HepG2 (cell line): Measurements from ENCODE around the gene THPO. TPM values are rescaled to one million over a fixed set of nuclear protein-coding genes. Genes with fewer than 3 reads are reported as not detected.
A peak's percentile ranks its signal among the peaks of the same experiment; 100 is the strongest.

Experiments used
- CBX2 ChIP-seq, 2 experiments: fragments of 200-600 bp in 1 of 2; sonication (generic); formaldehyde crosslinking in 1 of 2; IDR thresholded peaks; 2 replicates each; pipeline versions ENCODE4 v1.7.0 to v1.8.1; 2018 to 2022; ENCODE audit warnings: low read depth in 2 of 2, low read length in 1 of 2, mild to moderate bottlenecking in 1 of 2, missing genetic modification reagents in 1 of 2
- GTF2F1 ChIP-seq: fragments of 150-350 bp; IDR thresholded peaks from 2 replicates; pipeline ENCODE4 v1.6.1; 2014; ENCODE audit warnings: low read length
- KDM5B ChIP-seq: sonication (generic); formaldehyde crosslinking; IDR thresholded peaks from 2 replicates; pipeline ENCODE4 v1.4.0; 2020; ENCODE audit warnings: missing genetic modification reagents, mild to moderate bottlenecking, borderline replicate concordance
- NBN ChIP-seq: fragments of 450-650 bp; conservative IDR thresholded peaks from 2 replicates; pipeline ENCODE4 v1.6.1; 2017
- NFE2 ChIP-seq: sonication (generic); formaldehyde crosslinking; IDR thresholded peaks from 2 replicates; pipeline ENCODE4 v1.4.0; 2020; ENCODE audit warnings: missing genetic modification reagents
- POLR2A ChIP-seq, 2 experiments: IDR thresholded peaks; 2 replicates each; pipeline ENCODE4 v1.6.1; 2011; ENCODE audit warnings: low read depth in 2 of 2, low read length in 2 of 2, mild to moderate bottlenecking in 1 of 2, moderate library complexity in 1 of 2; ENCODE audit not compliant: insufficient read depth in 1 of 2
- SIX4 ChIP-seq: sonication (generic); formaldehyde crosslinking; IDR thresholded peaks from 2 replicates; pipeline ENCODE4 v1.4.0; 2020; ENCODE audit warnings: missing genetic modification reagents
- TOPORS ChIP-seq: sonication (generic); formaldehyde crosslinking; IDR thresholded peaks from 2 replicates; pipeline ENCODE4 v1.8.0; 2023; ENCODE audit warnings: mild to moderate bottlenecking, missing genetic modification reagents
- ZBTB7A ChIP-seq: sonication (generic); formaldehyde crosslinking; IDR thresholded peaks from 2 replicates; pipeline ENCODE4 v1.8.0; 2022; ENCODE audit warnings: mild to moderate bottlenecking, missing genetic modification reagents
- ZFP90 ChIP-seq: sonication (generic); formaldehyde crosslinking; IDR thresholded peaks from 2 replicates; pipeline ENCODE4 v1.8.0; 2022; ENCODE audit warnings: missing genetic modification reagents, mild to moderate bottlenecking, inconsistent platforms, borderline replicate concordance
- ZMYM4 ChIP-seq: sonication (generic); formaldehyde crosslinking; IDR thresholded peaks from 2 replicates; pipeline ENCODE4 v1.8.1; 2023; ENCODE audit warnings: mild to moderate bottlenecking, missing genetic modification reagents
- ZNF598 ChIP-seq: sonication (generic); formaldehyde crosslinking; IDR thresholded peaks from 2 replicates; pipeline ENCODE4 v1.5.1; 2020; ENCODE audit warnings: mild to moderate bottlenecking, missing genetic modification reagents, borderline replicate concordance
- ZNF768 ChIP-seq: sonication (generic); formaldehyde crosslinking; IDR thresholded peaks from 2 replicates; pipeline ENCODE4 v1.4.0; 2020; ENCODE audit warnings: missing genetic modification reagents
- polyA plus RNA-seq, 8 experiments: library from polyadenylated mRNA; depleted of rRNA in 3 of 8; stranded (reverse) in 7 of 8; unstranded in 1 of 8; fragments of >200 nt; fragmentation: Illumina TruSeq in 4 of 8; extraction: Trizol in 4 of 8; gene quantifications; 2 replicates each; pipeline versions ENCODE4 v1.2.1 to v1.2.3, GENCODE V29; 2011 to 2016; ENCODE audit warnings: low read depth in 4 of 8, missing spikeins in 1 of 8, mixed read lengths in 1 of 8; ENCODE audit not compliant: insufficient read depth in 1 of 8
- total RNA-seq, 5 experiments: library from RNA; depleted of rRNA; stranded (reverse); fragments of >200 nt; fragmentation: Illumina TruSeq; extraction: Trizol; gene quantifications; 2 replicates each; pipeline ENCODE4 v1.2.3, GENCODE V29; 2016; ENCODE audit warnings: low read depth in 1 of 5
- TF ChIP-seq, protein P1 (sequence below): IDR thresholded peaks from 2 replicates; pipeline ENCODE4 v1.6.1; 2012; ENCODE audit warnings: low read length, improper control_type of control experiment
- TF ChIP-seq, protein P2 (sequence below), 2 experiments: sonication (generic) in 1 of 2; formaldehyde crosslinking in 1 of 2; IDR thresholded peaks; 2 replicates each; pipeline versions ENCODE4 v1.4.0 to v1.6.1; 2018 to 2020; ENCODE audit warnings: missing genetic modification reagents in 2 of 2, borderline replicate concordance in 1 of 2, low read depth in 1 of 2, mild to moderate bottlenecking in 1 of 2, missing biosample characterization in 1 of 2
- TF ChIP-seq, protein P3 (sequence below): sonication (generic); formaldehyde crosslinking; IDR thresholded peaks from 2 replicates; pipeline ENCODE4 v1.5.0; 2020; ENCODE audit warnings: mild to moderate bottlenecking, missing genetic modification reagents
- TF ChIP-seq, protein P4 (sequence below): sonication (generic); formaldehyde crosslinking; IDR thresholded peaks from 2 replicates; pipeline ENCODE4 v1.4.0; 2020; ENCODE audit warnings: missing genetic modification reagents
- TF ChIP-seq, protein P5 (sequence below): sonication (generic); formaldehyde crosslinking; IDR thresholded peaks from 2 replicates; pipeline ENCODE4 v1.5.1; 2020; ENCODE audit warnings: mild to moderate bottlenecking, missing genetic modification reagents, borderline replicate concordance

THPO gene
- total and polyA plus RNA-seq, 2 of the 13 experiments (the other 11 are each of a cell fraction or from before 2014, with no cell fraction given): 2.8 to 4.8 TPM

DNA sequence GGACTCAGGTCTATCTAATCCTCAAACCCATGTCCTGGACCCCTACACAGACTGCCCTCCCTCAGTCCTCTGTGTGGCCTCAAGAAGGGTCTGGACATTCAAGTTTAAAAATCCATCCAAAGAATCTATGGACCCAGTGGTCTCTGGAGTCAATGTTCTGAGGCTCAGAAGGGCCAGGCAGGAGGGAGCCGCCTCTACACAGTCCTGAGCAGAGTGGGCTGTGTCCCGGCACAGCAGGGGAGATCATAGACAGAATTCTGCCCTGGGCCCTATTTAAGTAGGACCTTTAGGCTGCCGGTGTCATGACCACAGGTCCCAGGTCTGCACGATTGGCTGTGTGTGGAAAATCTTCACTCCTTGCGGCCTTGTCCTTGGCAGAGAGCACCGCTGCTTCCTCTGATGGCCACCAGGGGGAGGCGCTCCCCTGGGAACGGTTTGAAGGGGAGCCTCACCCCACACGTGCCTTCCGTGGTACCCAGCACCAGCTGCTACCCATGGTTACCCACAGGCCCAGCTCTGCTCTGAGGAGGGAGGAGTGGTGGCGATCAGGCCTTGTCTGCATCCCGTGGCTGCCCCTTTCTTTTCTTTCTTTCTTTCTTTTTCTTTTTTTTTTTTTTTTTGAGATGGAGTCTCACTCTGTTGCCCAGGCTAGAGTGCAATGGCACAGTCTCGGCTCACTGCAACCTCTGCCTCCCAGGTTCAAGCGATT is 39.8 kb upstream of the THPO start (continued):
- TF ChIP-seq, protein P1, sequence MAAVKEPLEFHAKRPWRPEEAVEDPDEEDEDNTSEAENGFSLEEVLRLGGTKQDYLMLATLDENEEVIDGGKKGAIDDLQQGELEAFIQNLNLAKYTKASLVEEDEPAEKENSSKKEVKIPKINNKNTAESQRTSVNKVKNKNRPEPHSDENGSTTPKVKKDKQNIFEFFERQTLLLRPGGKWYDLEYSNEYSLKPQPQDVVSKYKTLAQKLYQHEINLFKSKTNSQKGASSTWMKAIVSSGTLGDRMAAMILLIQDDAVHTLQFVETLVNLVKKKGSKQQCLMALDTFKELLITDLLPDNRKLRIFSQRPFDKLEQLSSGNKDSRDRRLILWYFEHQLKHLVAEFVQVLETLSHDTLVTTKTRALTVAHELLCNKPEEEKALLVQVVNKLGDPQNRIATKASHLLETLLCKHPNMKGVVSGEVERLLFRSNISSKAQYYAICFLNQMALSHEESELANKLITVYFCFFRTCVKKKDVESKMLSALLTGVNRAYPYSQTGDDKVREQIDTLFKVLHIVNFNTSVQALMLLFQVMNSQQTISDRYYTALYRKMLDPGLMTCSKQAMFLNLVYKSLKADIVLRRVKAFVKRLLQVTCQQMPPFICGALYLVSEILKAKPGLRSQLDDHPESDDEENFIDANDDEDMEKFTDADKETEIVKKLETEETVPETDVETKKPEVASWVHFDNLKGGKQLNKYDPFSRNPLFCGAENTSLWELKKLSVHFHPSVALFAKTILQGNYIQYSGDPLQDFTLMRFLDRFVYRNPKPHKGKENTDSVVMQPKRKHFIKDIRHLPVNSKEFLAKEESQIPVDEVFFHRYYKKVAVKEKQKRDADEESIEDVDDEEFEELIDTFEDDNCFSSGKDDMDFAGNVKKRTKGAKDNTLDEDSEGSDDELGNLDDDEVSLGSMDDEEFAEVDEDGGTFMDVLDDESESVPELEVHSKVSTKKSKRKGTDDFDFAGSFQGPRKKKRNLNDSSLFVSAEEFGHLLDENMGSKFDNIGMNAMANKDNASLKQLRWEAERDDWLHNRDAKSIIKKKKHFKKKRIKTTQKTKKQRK: no peak
- TF ChIP-seq NBN: no peak
- TF ChIP-seq CBX2 (IDR thresholded peaks at IDR 0.05; ENCODE audit: low read depth, low read length): no peak
- TF ChIP-seq CBX2 (CRISPR knock-in tag; IDR thresholded peaks at IDR 0.05; ENCODE audit: low read depth): no peak
- TF ChIP-seq, protein P2, sequence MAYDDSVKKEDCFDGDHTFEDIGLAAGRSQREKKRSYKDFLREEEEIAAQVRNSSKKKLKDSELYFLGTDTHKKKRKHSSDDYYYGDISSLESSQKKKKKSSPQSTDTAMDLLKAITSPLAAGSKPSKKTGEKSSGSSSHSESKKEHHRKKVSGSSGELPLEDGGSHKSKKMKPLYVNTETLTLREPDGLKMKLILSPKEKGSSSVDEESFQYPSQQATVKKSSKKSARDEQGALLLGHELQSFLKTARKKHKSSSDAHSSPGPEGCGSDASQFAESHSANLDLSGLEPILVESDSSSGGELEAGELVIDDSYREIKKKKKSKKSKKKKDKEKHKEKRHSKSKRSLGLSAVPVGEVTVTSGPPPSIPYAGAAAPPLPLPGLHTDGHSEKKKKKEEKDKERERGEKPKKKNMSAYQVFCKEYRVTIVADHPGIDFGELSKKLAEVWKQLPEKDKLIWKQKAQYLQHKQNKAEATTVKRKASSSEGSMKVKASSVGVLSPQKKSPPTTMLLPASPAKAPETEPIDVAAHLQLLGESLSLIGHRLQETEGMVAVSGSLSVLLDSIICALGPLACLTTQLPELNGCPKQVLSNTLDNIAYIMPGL (CRISPR knock-in tag; IDR thresholded peaks at IDR 0.05; ENCODE audit: borderline replicate concordance in 1 of 2, low read depth in 1 of 2): peak in 1 of 2 experiments; percentile 76; a peak in 1 of 4 replicates
- TF ChIP-seq ZNF768 (CRISPR knock-in tag): peak; percentile 49; the same call in 1 of the 2 replicates
- 0 out of 2 replicates have a peak, but pooled peaks have one; percentile 20 for TF ChIP-seq ZMYM4 (CRISPR knock-in tag)
- TF ChIP-seq ZNF598 (CRISPR knock-in tag): no peak
- TF ChIP-seq TOPORS (CRISPR knock-in tag): no peak
- TF ChIP-seq KDM5B (CRISPR knock-in tag): no peak
- TF ChIP-seq POLR2A (IDR thresholded peaks at IDR 0.05; ENCODE audit: insufficient read depth in 1 of 2, low read depth in 2 of 2, low read length in 2 of 2): no peak
- no peak for TF ChIP-seq GTF2F1
- TF ChIP-seq, protein P3, sequence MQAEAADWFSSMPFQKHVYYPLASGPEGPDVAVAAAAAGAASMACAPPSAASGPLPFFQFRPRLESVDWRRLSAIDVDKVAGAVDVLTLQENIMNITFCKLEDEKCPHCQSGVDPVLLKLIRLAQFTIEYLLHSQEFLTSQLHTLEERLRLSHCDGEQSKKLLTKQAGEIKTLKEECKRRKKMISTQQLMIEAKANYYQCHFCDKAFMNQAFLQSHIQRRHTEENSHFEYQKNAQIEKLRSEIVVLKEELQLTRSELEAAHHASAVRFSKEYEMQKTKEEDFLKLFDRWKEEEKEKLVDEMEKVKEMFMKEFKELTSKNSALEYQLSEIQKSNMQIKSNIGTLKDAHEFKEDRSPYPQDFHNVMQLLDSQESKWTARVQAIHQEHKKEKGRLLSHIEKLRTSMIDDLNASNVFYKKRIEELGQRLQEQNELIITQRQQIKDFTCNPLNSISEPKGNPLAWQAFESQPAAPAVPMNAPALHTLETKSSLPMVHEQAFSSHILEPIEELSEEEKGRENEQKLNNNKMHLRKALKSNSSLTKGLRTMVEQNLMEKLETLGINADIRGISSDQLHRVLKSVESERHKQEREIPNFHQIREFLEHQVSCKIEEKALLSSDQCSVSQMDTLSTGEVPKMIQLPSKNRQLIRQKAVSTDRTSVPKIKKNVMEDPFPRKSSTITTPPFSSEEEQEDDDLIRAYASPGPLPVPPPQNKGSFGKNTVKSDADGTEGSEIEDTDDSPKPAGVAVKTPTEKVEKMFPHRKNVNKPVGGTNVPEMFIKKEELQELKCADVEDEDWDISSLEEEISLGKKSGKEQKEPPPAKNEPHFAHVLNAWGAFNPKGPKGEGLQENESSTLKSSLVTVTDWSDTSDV (CRISPR knock-in tag): no peak
- TF ChIP-seq, protein P4, sequence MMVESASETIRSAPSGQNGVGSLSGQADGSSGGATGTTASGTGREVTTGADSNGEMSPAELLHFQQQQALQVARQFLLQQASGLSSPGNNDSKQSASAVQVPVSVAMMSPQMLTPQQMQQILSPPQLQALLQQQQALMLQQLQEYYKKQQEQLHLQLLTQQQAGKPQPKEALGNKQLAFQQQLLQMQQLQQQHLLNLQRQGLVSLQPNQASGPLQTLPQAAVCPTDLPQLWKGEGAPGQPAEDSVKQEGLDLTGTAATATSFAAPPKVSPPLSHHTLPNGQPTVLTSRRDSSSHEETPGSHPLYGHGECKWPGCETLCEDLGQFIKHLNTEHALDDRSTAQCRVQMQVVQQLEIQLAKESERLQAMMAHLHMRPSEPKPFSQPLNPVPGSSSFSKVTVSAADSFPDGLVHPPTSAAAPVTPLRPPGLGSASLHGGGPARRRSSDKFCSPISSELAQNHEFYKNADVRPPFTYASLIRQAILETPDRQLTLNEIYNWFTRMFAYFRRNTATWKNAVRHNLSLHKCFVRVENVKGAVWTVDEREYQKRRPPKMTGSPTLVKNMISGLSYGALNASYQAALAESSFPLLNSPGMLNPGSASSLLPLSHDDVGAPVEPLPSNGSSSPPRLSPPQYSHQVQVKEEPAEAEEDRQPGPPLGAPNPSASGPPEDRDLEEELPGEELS (CRISPR knock-in tag): no peak
- TF ChIP-seq ZFP90 (CRISPR knock-in tag): no peak
- no peak for TF ChIP-seq SIX4
- TF ChIP-seq, protein P5, sequence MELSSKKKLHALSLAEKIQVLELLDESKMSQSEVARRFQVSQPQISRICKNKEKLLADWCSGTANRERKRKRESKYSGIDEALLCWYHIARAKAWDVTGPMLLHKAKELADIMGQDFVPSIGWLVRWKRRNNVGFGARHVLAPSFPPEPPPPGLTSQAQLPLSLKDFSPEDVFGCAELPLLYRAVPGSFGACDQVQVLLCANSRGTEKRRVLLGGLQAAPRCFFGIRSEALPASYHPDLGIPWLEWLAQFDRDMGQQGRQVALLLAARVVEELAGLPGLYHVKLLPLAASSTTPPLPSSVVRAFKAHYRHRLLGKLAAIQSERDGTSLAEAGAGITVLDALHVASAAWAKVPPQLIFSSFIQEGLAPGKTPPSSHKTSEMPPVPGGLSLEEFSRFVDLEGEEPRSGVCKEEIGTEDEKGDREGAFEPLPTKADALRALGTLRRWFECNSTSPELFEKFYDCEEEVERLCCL (CRISPR knock-in tag): no peak
- no peak for TF ChIP-seq ZBTB7A (CRISPR knock-in tag)
- TF ChIP-seq NFE2 (CRISPR knock-in tag): no peak
